ENCODE data around the gene SLC46A3. TPM values are rescaled to one million over a fixed set of nuclear protein-coding genes. Genes with fewer than 3 reads are reported as not detected.

SLC46A3 gene
- total and polyA plus RNA-seq, 2 donors (not counting 1 experiment from before 2014, with no cell fraction given) = 13.1 to 19.0 TPM

DNA sequence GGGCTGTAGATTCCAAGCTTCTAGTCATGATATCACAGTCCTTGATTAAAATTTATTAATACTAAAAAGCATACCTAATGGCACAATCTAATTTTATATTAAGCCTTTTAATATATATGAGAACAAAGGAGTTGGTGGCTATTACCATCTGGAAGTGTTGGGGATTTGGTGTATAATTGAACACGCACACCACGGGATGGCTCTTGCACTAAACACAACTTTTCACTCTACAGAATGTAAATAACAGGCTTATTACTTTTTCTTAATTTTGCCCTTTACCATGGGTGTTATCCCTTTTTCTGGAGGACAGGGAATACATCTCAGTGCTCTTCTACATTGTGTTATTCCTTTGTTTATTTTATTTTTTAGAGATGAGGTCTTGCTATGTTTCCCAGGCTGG lies 38.2 kb downstream of the SLC46A3 start:
- DNase-seq = no peak

DNA sequence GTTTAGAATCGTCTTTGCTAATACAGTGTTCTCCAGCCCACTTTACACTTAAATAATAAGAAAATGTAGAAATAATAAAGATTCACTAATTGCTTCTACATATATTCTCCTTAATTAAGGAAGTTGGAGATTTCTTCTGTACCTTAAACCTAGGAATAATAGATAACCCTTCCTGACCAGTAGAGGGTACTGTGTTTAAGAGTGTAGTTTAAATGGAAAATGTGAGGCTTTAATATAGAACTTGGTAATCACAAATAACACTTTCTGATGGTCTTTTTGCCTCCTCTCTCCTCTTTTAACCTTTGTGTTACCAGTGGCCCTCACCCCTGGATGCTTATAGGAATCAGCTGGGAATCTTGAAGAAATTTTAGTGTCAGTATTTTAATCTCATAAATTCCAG lies 39.1 kb downstream of the SLC46A3 start:
- Histone ChIP-seq H3K4me3 (ENCODE audit: control extremely low read depth in 1 of 5, extremely low read depth in 1 of 5, insufficient read depth in 1 of 5, low read depth in 2 of 5, low read length in 4 of 5) (no peak overlapping the region), H3K9ac (ENCODE audit: low read length) (no peak overlapping the region), H3K9me3 (ENCODE audit: control extremely low read depth in 1 of 3, control insufficient read depth in 2 of 3, insufficient read depth in 1 of 3, low read length in 2 of 3) (no peaks in the 10 kb centered on the region), H3K27me3 (replicated peaks in 1 of 4; ENCODE audit: control extremely low read depth in 1 of 4, control insufficient read depth in 3 of 4, insufficient read depth in 4 of 4, low read length in 3 of 4) (no peaks in the 10 kb centered on the region), H2AFZ (ENCODE audit: insufficient read depth, low read depth, low read length, poor library complexity, severe bottlenecking) (no peak overlapping the region), H3K36me3 (replicated peaks in 1 of 2; ENCODE audit: control extremely low read depth in 1 of 2, control insufficient read depth in 1 of 2, extremely low read depth in 1 of 2, insufficient read depth in 2 of 2, low read length in 1 of 2) (peaks cover 9 to 44% of the 10 kb centered on the region in 2 experiments), H3K4me1 (ENCODE audit: control insufficient read depth in 2 of 2, insufficient read depth in 2 of 2, low read length in 2 of 2) (no peaks in the 10 kb centered on the region), H3K4me2 (replicated peaks; ENCODE audit: low read depth, low read length, poor library complexity, severe bottlenecking) (no peak overlapping the region), H3K79me2 (ENCODE audit: control insufficient read depth, insufficient read depth, low read length) (peaks cover 2% of the 10 kb centered on the region), H3K27ac (ENCODE audit: low read length in 2 of 2) (no peak overlapping the region), H4K20me1 (ENCODE audit: control insufficient read depth, insufficient read depth, low read length, poor library complexity, severe bottlenecking) (no peaks in the 10 kb centered on the region)
- TF ChIP-seq CTCF (IDR thresholded peaks at IDR 0.05) (no peak), EZH2 (IDR thresholded peaks at IDR 0.05; ENCODE audit: borderline replicate concordance, insufficient read depth, low read depth, low read length, poor library complexity, severe bottlenecking) (no peak)
- Mint-ChIP-seq H3K4me3 (no peak overlapping the region), H3K9me3 (ENCODE audit: insufficient read depth) (no peaks in the 10 kb centered on the region), H3K4me1 (no peaks in the 10 kb centered on the region), H3K27me3 (no peaks in the 10 kb centered on the region), H3K27ac (no peak overlapping the region)
- POLR2A ChIA-PET = no interaction called here
- CTCF ChIA-PET = interaction anchor here (1.8 to 2.7 kb wide), 2 partner anchors 117 to 355 kb away, joined by 5 to 10 read pairs; no protein-coding TSS in a partner anchor
- no CpG with 5 or more reads among the region's 1 CpG for WGBS (ENCODE audit: insufficient coverage)
- intact Hi-C loops (cut with micrococcal nuclease) = no loop called here
- DNase-seq (no peak), ATAC-seq (ENCODE audit: low read depth) (no peak)

More for the DNA sequence above, 38.2 kb downstream of the SLC46A3 start:
- no peak overlapping the region for H3K27ac ChIP-seq (ENCODE audit: low read length in 2 of 2)
- intact Hi-C loops (cut with micrococcal nuclease) = no loop called here
- no peak overlapping the region for H3K4me3 Mint-ChIP-seq
- H4K20me1 ChIP-seq (ENCODE audit: control insufficient read depth, insufficient read depth, low read length, poor library complexity, severe bottlenecking) = no peaks in the 10 kb centered on the region
- no CpG with 5 or more reads among the region's 2 CpGs for WGBS (ENCODE audit: insufficient coverage)
- CTCF ChIA-PET = interaction anchor here (0.7 to 2.7 kb wide), 3 partner anchors 19 to 356 kb away, joined by 3 to 10 read pairs (median 5); no protein-coding TSS in a partner anchor
- H3K27me3 Mint-ChIP-seq = no peaks in the 10 kb centered on the region
- H3K4me2 ChIP-seq (replicated peaks; ENCODE audit: low read depth, low read length, poor library complexity, severe bottlenecking) = no peak overlapping the region
- TF ChIP-seq EZH2 (IDR thresholded peaks at IDR 0.05; ENCODE audit: borderline replicate concordance, insufficient read depth, low read depth, low read length, poor library complexity, severe bottlenecking) = no peak
- no peak for TF ChIP-seq CTCF (IDR thresholded peaks at IDR 0.05)
- ATAC-seq (ENCODE audit: low read depth) = no peak
- no peaks in the 10 kb centered on the region for H3K79me2 ChIP-seq (ENCODE audit: control insufficient read depth, insufficient read depth, low read length)
- H3K9me3 Mint-ChIP-seq (ENCODE audit: insufficient read depth) = no peaks in the 10 kb centered on the region
- H3K4me3 ChIP-seq (ENCODE audit: control extremely low read depth in 1 of 5, extremely low read depth in 1 of 5, insufficient read depth in 1 of 5, low read depth in 2 of 5, low read length in 4 of 5) = no peak overlapping the region
- no peaks in the 10 kb centered on the region for H3K4me1 Mint-ChIP-seq
- no peaks in the 10 kb centered on the region for H3K27me3 ChIP-seq (replicated peaks in 1 of 4; ENCODE audit: control extremely low read depth in 1 of 4, control insufficient read depth in 3 of 4, insufficient read depth in 4 of 4, low read length in 3 of 4)
- peaks cover 8 to 35% of the 10 kb centered on the region in 2 experiments for H3K36me3 ChIP-seq (replicated peaks in 1 of 2; ENCODE audit: control extremely low read depth in 1 of 2, control insufficient read depth in 1 of 2, extremely low read depth in 1 of 2, insufficient read depth in 2 of 2, low read length in 1 of 2)
- no peaks in the 10 kb centered on the region for H3K9me3 ChIP-seq (ENCODE audit: control extremely low read depth in 1 of 3, control insufficient read depth in 2 of 3, insufficient read depth in 1 of 3, low read length in 2 of 3)
- POLR2A ChIA-PET = no interaction called here
- H2AFZ ChIP-seq (ENCODE audit: insufficient read depth, low read depth, low read length, poor library complexity, severe bottlenecking) = no peak overlapping the region
- H3K9ac ChIP-seq (ENCODE audit: low read length) = no peak overlapping the region
- no peaks in the 10 kb centered on the region for H3K4me1 ChIP-seq (ENCODE audit: control insufficient read depth in 2 of 2, insufficient read depth in 2 of 2, low read length in 2 of 2)
- no peak overlapping the region for H3K27ac Mint-ChIP-seq
